HCT116 (cell line): ENCODE results near the gene SPR. TPM values are rescaled to one million over a fixed set of nuclear protein-coding genes. Genes with fewer than 3 reads are reported as not detected.

Experiments used
- ATAC-seq: fragments of 200-7000 bp; cut with Tn5 transposase; 2 replicates; pipeline ENCODE4 v1.9.1; 2020; ENCODE audit warnings: mild to moderate bottlenecking, moderate library complexity
- BruUV-seq: library from RNA; stranded (reverse); fragments of 400-500 nt; replicated peaks from 2 replicates; lab custom pipeline; 2021; lab: Mats Ljungman, UMichigan
- CTCF ChIA-PET: fragments of 300-600 bp; sonication (Branson Sonifier 250); formaldehyde crosslinking; loops from one replicate; lab custom pipeline; 2021; ENCODE audit warnings: antibody characterized with exemption; lab: Charles Lee
- POLR2A ChIA-PET: fragments of 300-600, 350-600 bp; sonication (Branson Sonifier 250); formaldehyde crosslinking; loops from one replicate; lab custom pipeline; 2021; ENCODE audit warnings: antibody characterized with exemption; lab: Charles Lee
- RAD21 ChIA-PET, 2 experiments: fragments of 300-600 bp; sonication (Branson Sonifier 250); formaldehyde crosslinking; loops; one replicate each; lab custom pipeline; 2023; ENCODE audit warnings: low total read pairs in 2 of 2; ENCODE audit not compliant: uncharacterized antibody in 2 of 2, unreplicated experiment in 2 of 2, low non-redundant PET in 1 of 2; lab: Charles Lee
- DNase-seq: peaks from one replicate; pipeline ENCODE4 v3.0.0-alpha.2; 2010; ENCODE audit warnings: low read depth, low spot score
- H2AFZ ChIP-seq: fragments of 200-600 bp; shearing (Covaris generic), sonication (generic); 2 replicates; pipeline ENCODE4 v1.6.1; 2017; ENCODE audit warnings: low read depth, mixed run types, mixed read lengths, antibody characterized with exemption, low read length; ENCODE audit not compliant: poor library complexity, severe bottlenecking
- H3K27ac ChIP-seq: 2 replicates; pipeline ENCODE4 v1.5.1; 2012; ENCODE audit warnings: low read depth, low read length
- H3K27me3 ChIP-seq: fragments of 200-600 bp; sonication (generic); 2 replicates; pipeline ENCODE4 v1.6.1; 2016; ENCODE audit warnings: mixed run types, low read length, mixed read lengths; ENCODE audit not compliant: insufficient read depth
- H3K36me3 ChIP-seq, 2 experiments: fragments of 200-500 bp in 1 of 2; fragments of 200-600 bp in 1 of 2; sonication (Bioruptor generic) in 1 of 2; sonication (generic) in 1 of 2; 2 replicates each; pipeline versions ENCODE4 v1.5.1 to v1.6.1; 2014 to 2016; ENCODE audit warnings: low read length in 2 of 2, inconsistent platforms in 1 of 2, mixed read lengths in 1 of 2, mixed run types in 1 of 2; ENCODE audit not compliant: insufficient read depth in 2 of 2, control insufficient read depth in 1 of 2
- H3K4me1 ChIP-seq, 2 experiments: fragments of 200-600 bp in 1 of 2; sonication (generic) in 1 of 2; 2 replicates each; pipeline versions ENCODE4 v1.5.1 to v1.6.1; 2012 to 2017; ENCODE audit warnings: low read length in 2 of 2, inconsistent platforms in 1 of 2, mild to moderate bottlenecking in 1 of 2, mixed read lengths in 1 of 2, mixed run types in 1 of 2, moderate library complexity in 1 of 2; ENCODE audit not compliant: insufficient read depth in 2 of 2, control insufficient read depth in 1 of 2
- H3K4me2 ChIP-seq: fragments of 200-600 bp; sonication (generic); 2 replicates; pipeline ENCODE4 v1.6.1; 2017; ENCODE audit warnings: mixed run types, low read length, mixed read lengths
- H3K4me3 ChIP-seq, 2 experiments: fragments of 200-600 bp in 1 of 2; sonication (generic) in 1 of 2; replicated peaks in 1 of 2; 2 replicates each; pipeline ENCODE4 v1.5.1; 2011 to 2016; ENCODE audit warnings: low read length in 2 of 2, control low read depth in 1 of 2, low read depth in 1 of 2, mild to moderate bottlenecking in 1 of 2, mixed read lengths in 1 of 2, mixed run types in 1 of 2
- H3K79me2 ChIP-seq: fragments of 200-600 bp; sonication (generic); 2 replicates; pipeline ENCODE4 v1.6.1; 2017; ENCODE audit warnings: mild to moderate bottlenecking, mixed run types, low read length, moderate library complexity, mixed read lengths; ENCODE audit not compliant: insufficient read depth
- H3K9ac ChIP-seq: fragments of 200-600 bp; sonication (generic); 2 replicates; pipeline ENCODE4 v1.6.1; 2016; ENCODE audit warnings: low read length, mixed read lengths
- H3K9me2 ChIP-seq: fragments of 200-600 bp; sonication (generic), shearing (Covaris generic); 2 replicates; pipeline ENCODE4 v1.6.1; 2017; ENCODE audit warnings: mixed run types, mild to moderate bottlenecking, moderate library complexity; ENCODE audit not compliant: insufficient read depth
- H3K9me3 ChIP-seq, 2 experiments: fragments of 200-500 bp in 1 of 2; fragments of 200-600 bp in 1 of 2; sonication (Bioruptor generic) in 1 of 2; sonication (generic) in 1 of 2; 2 replicates each; pipeline ENCODE4 v1.6.1; 2014 to 2017; ENCODE audit warnings: low read length in 2 of 2, mixed read lengths in 2 of 2, inconsistent platforms in 1 of 2, low read depth in 1 of 2, mild to moderate bottlenecking in 1 of 2, mixed run types in 1 of 2, moderate library complexity in 1 of 2; ENCODE audit not compliant: control insufficient read depth in 1 of 2, insufficient read depth in 1 of 2
- H4K20me1 ChIP-seq: fragments of 200-600 bp; sonication (generic), shearing (Covaris generic); 2 replicates; pipeline ENCODE4 v1.6.1; 2017; ENCODE audit warnings: mixed run types, mild to moderate bottlenecking, moderate library complexity; ENCODE audit not compliant: insufficient read depth
- ATF3 ChIP-seq: IDR thresholded peaks from 2 replicates; pipeline ENCODE4 v1.6.1; 2012
- CEBPB ChIP-seq: IDR thresholded peaks from 2 replicates; pipeline ENCODE4 v1.6.1; 2012; ENCODE audit warnings: low read depth
- CTCF ChIP-seq, 3 experiments: fragments of 200-600 bp in 1 of 3; sonication (generic) in 1 of 3; IDR thresholded peaks in 2 of 3; conservative IDR thresholded peaks in 1 of 3; 2 replicates each; pipeline ENCODE4 v1.5.1; 2012 to 2017; ENCODE audit warnings: low read depth in 2 of 3, low read length in 2 of 3, antibody characterized with exemption in 1 of 3, borderline replicate concordance in 1 of 3, control low read depth in 1 of 3, mild to moderate bottlenecking in 1 of 3, mixed read lengths in 1 of 3, mixed run types in 1 of 3, moderate library complexity in 1 of 3; ENCODE audit not compliant: insufficient read depth in 1 of 3
- EGR1 ChIP-seq: IDR thresholded peaks from 2 replicates; pipeline ENCODE4 v1.6.1; 2012; ENCODE audit warnings: low read depth
- ELF1 ChIP-seq: IDR thresholded peaks from 2 replicates; pipeline ENCODE4 v1.6.1; 2012; ENCODE audit warnings: low read depth, borderline replicate concordance
- EZH2 ChIP-seq: fragments of 200-600 bp; sonication (generic); IDR thresholded peaks from 2 replicates; pipeline ENCODE4 v1.6.1; 2017; ENCODE audit warnings: antibody characterized with exemption, mixed run types
- EZH2phosphoT487 ChIP-seq: fragments of 200-600 bp; IDR thresholded peaks from 2 replicates; pipeline ENCODE4 v1.6.1; 2018; ENCODE audit warnings: antibody characterized with exemption, borderline replicate concordance
- FOSL1 ChIP-seq: IDR thresholded peaks from 2 replicates; pipeline ENCODE4 v1.6.1; 2012; ENCODE audit warnings: low read depth
- JUND ChIP-seq: IDR thresholded peaks from 2 replicates; pipeline ENCODE4 v1.6.1; 2012
- POLR2AphosphoS5 ChIP-seq: IDR thresholded peaks from 2 replicates; pipeline ENCODE4 v1.6.1; 2011; ENCODE audit warnings: mild to moderate bottlenecking, low read depth, low read length, moderate library complexity
- REST ChIP-seq: IDR thresholded peaks from 2 replicates; pipeline ENCODE4 v1.6.1; 2012; ENCODE audit warnings: low read depth
- SIN3A ChIP-seq: IDR thresholded peaks from 2 replicates; pipeline ENCODE4 v1.6.1; 2012; ENCODE audit warnings: low read depth
- SP1 ChIP-seq: IDR thresholded peaks from 2 replicates; pipeline ENCODE4 v1.6.1; 2012; ENCODE audit warnings: low read depth
- SRF ChIP-seq: IDR thresholded peaks from 2 replicates; pipeline ENCODE4 v1.6.1; 2012; ENCODE audit warnings: low read depth
- ZBTB33 ChIP-seq: IDR thresholded peaks from 2 replicates; pipeline ENCODE4 v1.6.1; 2011; ENCODE audit warnings: mild to moderate bottlenecking, low read length, moderate library complexity; ENCODE audit not compliant: insufficient replicate concordance; ENCODE audit errors: extremely low read depth
- ZFX ChIP-seq: fragments of 450-650 bp; IDR thresholded peaks from 2 replicates; pipeline ENCODE4 v1.6.1; 2017
- ZNF274 ChIP-seq: fragments of 200-500 bp; sonication (Bioruptor generic); IDR thresholded peaks from 2 replicates; pipeline ENCODE4 v1.6.1; 2014; ENCODE audit warnings: mild to moderate bottlenecking, low read depth, low read length, inconsistent platforms
- intact Hi-C: fragments of 100-400 bp; cut with micrococcal nuclease; formaldehyde crosslinking; loops from 2 replicates; pipeline ENCODE4 v1.10.0; 2022
- total RNA-seq: library from RNA; stranded (reverse); gene quantifications from one replicate; pipeline ENCODE4 v1.2.1, GENCODE V29; 2021; ENCODE audit not compliant: unreplicated experiment

The SPR gene
- total RNA-seq, 1 experiment from 2014 or later = 66.9 TPM

- TF ChIP-seq EZH2 (no peak), CEBPB (no peak), EGR1 (no peak), ATF3 (no peak), REST (no peak), POLR2AphosphoS5 (no peak), EZH2phosphoT487 (no peak), JUND (no peak), SIN3A (no peak), FOSL1 (no peak), SRF (no peak), SP1 (no peak), CTCF (IDR thresholded peaks at IDR 0.05 in 2 of 3, conservative IDR thresholded peaks at IDR 0.05 in 1 of 3; ENCODE audit: borderline replicate concordance in 1 of 3, insufficient read depth in 1 of 3, low read depth in 2 of 3, low read length in 2 of 3) (no peak), ELF1 (no peak), ZNF274 (no peak), ZBTB33 (no peak), ZFX (no peak)
- no peak for ATAC-seq
- H3K9ac ChIP-seq = no peak overlapping the region
- no peaks in the 10 kb centered on the region for H3K79me2 ChIP-seq
- H3K4me3 ChIP-seq = no peak overlapping the region
- H3K4me1 ChIP-seq = no peaks in the 10 kb centered on the region
- no TSS peak for BruUV-seq
- no peak overlapping the region for H3K4me2 ChIP-seq
- POLR2A ChIA-PET = no interaction called here
- H2AFZ ChIP-seq = no peak overlapping the region
- intact Hi-C loops = no loop called here
- peaks cover 5% of the 10 kb centered on the region; the same call in 1 of the 2 replicates for H3K27me3 ChIP-seq
- DNase-seq = no peak
- no peaks in the 10 kb centered on the region for H3K9me2 ChIP-seq
- no peaks in the 10 kb centered on the region for H3K9me3 ChIP-seq
- CTCF ChIA-PET = interaction anchor here (0.9 to 1.5 kb wide), 2 partner anchors 10 to 11 kb away, joined by 3 to 5 read pairs; no protein-coding TSS in a partner anchor
- no peak overlapping the region for H3K27ac ChIP-seq
- no peaks in the 10 kb centered on the region for H3K36me3 ChIP-seq
- RAD21 ChIA-PET = no interaction called here
- no peaks in the 10 kb centered on the region for H4K20me1 ChIP-seq
Measured at GRCh38 chr2:72851333-72851732, 35.9 kb upstream of the SPR start.
